HFFc6 (cell line): Measurements from ENCODE around the gene SPEN. TPM values are rescaled to one million over a fixed set of nuclear protein-coding genes. Genes with fewer than 3 reads are reported as not detected.
"Not testable (repeated sequence)": the region's sequence is repeated elsewhere in the genome, so short reads cannot be mapped to it uniquely, and the experiment has no call there.

Source experiments
- DNase-seq: peaks from one replicate; pipeline ENCODE4 v3.0.0-alpha.2; 2018
- H3K27ac Mint-ChIP-seq: 2 replicates; pipeline ENCODE4 v1.8.0; 2020; ENCODE audit warnings: mild to moderate bottlenecking, mixed read lengths
- H3K27me3 Mint-ChIP-seq: 2 replicates; pipeline ENCODE4 v1.8.0; 2021; ENCODE audit warnings: mild to moderate bottlenecking, moderate library complexity, mixed read lengths; ENCODE audit not compliant: insufficient read depth
- H3K36me3 Mint-ChIP-seq: 2 replicates; pipeline ENCODE4 v1.8.0; 2021; ENCODE audit warnings: low read depth, mixed read lengths
- H3K4me1 Mint-ChIP-seq: 2 replicates; pipeline ENCODE4 v1.8.0; 2020; ENCODE audit warnings: low read depth, mixed read lengths
- H3K4me3 Mint-ChIP-seq: 2 replicates; pipeline ENCODE4 v1.8.0; 2020; ENCODE audit warnings: mild to moderate bottlenecking, moderate library complexity, mixed read lengths
- H3K9me3 Mint-ChIP-seq: 2 replicates; pipeline ENCODE4 v1.8.0; 2020; ENCODE audit warnings: mild to moderate bottlenecking, mixed read lengths
- CTCF ChIP-seq: fragments of 200-600 bp; sonication (generic); IDR thresholded peaks from 2 replicates; pipeline ENCODE4 v1.5.0; 2021; ENCODE audit warnings: antibody characterized with exemption, mild to moderate bottlenecking
- total RNA-seq, 6 experiments: library from RNA; stranded (reverse); fragmentation: NEBNext Ultra II Directional; extraction: Animal tissue kit (Norgen Biotek cat#: 25700); gene quantifications; 2 replicates in 1 of 6; 3 replicates in 5 of 6; pipeline ENCODE4 v1.2.3, GENCODE V29; 2021

SPEN gene
- total RNA-seq, 6 experiments from 2014 or later, result 25.7 to 30.2 (median 27.6) TPM

- DNase-seq, result peak; percentile 98
- Mint-ChIP-seq H3K27ac (peak overlapping the region; percentile 98), H3K27me3 (peaks cover 1% of the 10 kb centered on the region; the same call in 1 of the 2 replicates), H3K4me3 (peak overlapping the region; percentile 98), H3K36me3 (peaks cover 7% of the 10 kb centered on the region), H3K9me3 (no peaks in the 10 kb centered on the region), H3K4me1 (peaks cover 24% of the 10 kb centered on the region)
- TF ChIP-seq CTCF, result no peak
Observed at GRCh38 chr1:15835741-15836510, 11.6 kb upstream of the SPEN start.

- not testable (repeated sequence) for H3K27me3 Mint-ChIP-seq, H3K9me3 Mint-ChIP-seq, DNase-seq, H3K36me3 Mint-ChIP-seq
- H3K27ac Mint-ChIP-seq, result peak overlapping the region; percentile 98
- H3K4me3 Mint-ChIP-seq, result peak overlapping the region; percentile 98
- peaks cover 24% of the 10 kb centered on the region for H3K4me1 Mint-ChIP-seq
Observed at GRCh38 chr1:15836511-15836771, 11.1 kb upstream of the SPEN start.

- H3K36me3 Mint-ChIP-seq, result peaks cover 1% of the 10 kb centered on the region
- peak overlapping the region; percentile 59 for H3K27ac Mint-ChIP-seq
- H3K4me3 Mint-ChIP-seq, result no peak overlapping the region
- peaks cover 18% of the 10 kb centered on the region for H3K4me1 Mint-ChIP-seq
- peaks cover 1% of the 10 kb centered on the region; the same call in 1 of the 2 replicates for H3K27me3 Mint-ChIP-seq
- H3K9me3 Mint-ChIP-seq, result no peaks in the 10 kb centered on the region
- DNase-seq, result no peak
- TF ChIP-seq CTCF, result no peak
Observed at GRCh38 chr1:15836772-15837669, 10.5 kb upstream of the SPEN start.

- H3K9me3 Mint-ChIP-seq, result no peaks in the 10 kb centered on the region
- TF ChIP-seq CTCF, result no peak
- H3K36me3 Mint-ChIP-seq, result no peaks in the 10 kb centered on the region
- DNase-seq, result no peak
- H3K27ac Mint-ChIP-seq, result no peak overlapping the region
- H3K4me3 Mint-ChIP-seq, result no peak overlapping the region
- peaks cover 15% of the 10 kb centered on the region for H3K4me1 Mint-ChIP-seq
- H3K27me3 Mint-ChIP-seq, result peaks cover 1% of the 10 kb centered on the region; the same call in 1 of the 2 replicates
Observed at GRCh38 chr1:15837931-15838330, 9.6 kb upstream of the SPEN start.

GRCh38 chr1:15838721-15839120 lies 8.8 kb upstream of the SPEN start:
- no peak for DNase-seq
- Mint-ChIP-seq H3K9me3 (no peaks in the 10 kb centered on the region), H3K27me3 (peaks cover 1% of the 10 kb centered on the region; the same call in 1 of the 2 replicates), H3K4me3 (no peak overlapping the region), H3K4me1 (peaks cover 10% of the 10 kb centered on the region), H3K27ac (no peak overlapping the region), H3K36me3 (no peaks in the 10 kb centered on the region)
- no peak for TF ChIP-seq CTCF
